WTC11 (cell line): ENCODE data around the gene TMED9. TPM values are rescaled to one million over a fixed set of nuclear protein-coding genes. Genes with fewer than 3 reads are reported as not detected.

Experiments
- ATAC-seq: fragments of 200-7000 bp; cut with Tn5 transposase; 2 replicates; pipeline ENCODE4 v1.10.0; 2021; ENCODE audit warnings: mild to moderate bottlenecking, moderate library complexity
- CTCF ChIA-PET: fragments of 300-600 bp; sonication (Branson Sonifier 250); formaldehyde crosslinking; loops from one replicate; lab custom pipeline; 2021; ENCODE audit warnings: antibody characterized with exemption; lab: Charles Lee
- POLR2A ChIA-PET: fragments of 350-600 bp; sonication (Branson Sonifier 250); formaldehyde crosslinking; loops from one replicate; lab custom pipeline; 2021; ENCODE audit warnings: antibody characterized with exemption; lab: Charles Lee
- DNase-seq: peaks from one replicate; pipeline ENCODE4 v3.0.0; 2021; ENCODE audit warnings: low spot score
- H3K27ac Mint-ChIP-seq: 2 replicates; pipeline ENCODE4 v1.8.0; 2021; ENCODE audit warnings: mixed read lengths
- H3K27me3 Mint-ChIP-seq: 2 replicates; pipeline ENCODE4 v1.8.0; 2021; ENCODE audit warnings: low read depth, mild to moderate bottlenecking, moderate library complexity, mixed read lengths
- H3K36me3 Mint-ChIP-seq: 2 replicates; pipeline ENCODE4 v1.8.0; 2021; ENCODE audit warnings: mixed read lengths
- H3K4me1 Mint-ChIP-seq: 2 replicates; pipeline ENCODE4 v1.8.0; 2022; ENCODE audit warnings: mixed read lengths
- H3K4me3 Mint-ChIP-seq: 2 replicates; pipeline ENCODE4 v1.8.0; 2021; ENCODE audit warnings: mild to moderate bottlenecking, moderate library complexity, mixed read lengths
- H3K9me3 Mint-ChIP-seq: 2 replicates; pipeline ENCODE4 v1.8.0; 2021; ENCODE audit warnings: mixed read lengths
- AFF4 ChIP-seq: sonication (generic); formaldehyde crosslinking; IDR thresholded peaks from 2 replicates; pipeline ENCODE4 v1.8.1; 2023; ENCODE audit warnings: mild to moderate bottlenecking, missing genetic modification reagents, borderline replicate concordance
- CBFB ChIP-seq: sonication (generic); formaldehyde crosslinking; IDR thresholded peaks from 2 replicates; pipeline ENCODE4 v1.8.1; 2022; ENCODE audit warnings: mild to moderate bottlenecking, low read depth, missing genetic modification reagents
- CTCF ChIP-seq: fragments of 200-600 bp; IDR thresholded peaks from 2 replicates; pipeline ENCODE4 v1.8.0; 2022; ENCODE audit warnings: antibody characterized with exemption
- ELF4 ChIP-seq: sonication (generic); formaldehyde crosslinking; IDR thresholded peaks from 2 replicates; pipeline ENCODE4 v1.8.1; 2022; ENCODE audit warnings: low read depth, mild to moderate bottlenecking, moderate library complexity, missing genetic modification reagents
- ESRRA ChIP-seq: sonication (generic); formaldehyde crosslinking; IDR thresholded peaks from 2 replicates; pipeline ENCODE4 v1.8.1; 2022; ENCODE audit warnings: mild to moderate bottlenecking, missing genetic modification reagents, borderline replicate concordance
- ETV6 ChIP-seq: sonication (generic); formaldehyde crosslinking; IDR thresholded peaks from 2 replicates; pipeline ENCODE4 v1.8.1; 2022; ENCODE audit warnings: mild to moderate bottlenecking, missing genetic modification reagents
- HMGA2 ChIP-seq: fragments of 250-450 bp; sonication (Bioruptor Pico); IDR thresholded peaks from 2 replicates; pipeline ENCODE4 v1.4.0; 2021; ENCODE audit warnings: mild to moderate bottlenecking, moderate library complexity
- JUN ChIP-seq: sonication (generic); formaldehyde crosslinking; IDR thresholded peaks from 2 replicates; pipeline ENCODE4 v1.8.0; 2023; ENCODE audit warnings: mild to moderate bottlenecking, missing genetic modification reagents
- MLX ChIP-seq: sonication (generic); formaldehyde crosslinking; IDR thresholded peaks from 2 replicates; pipeline ENCODE4 v1.8.1; 2023; ENCODE audit warnings: mild to moderate bottlenecking, missing genetic modification reagents, moderate library complexity
- MXD4 ChIP-seq: fragments of 250-450 bp; sonication (Bioruptor Pico); IDR thresholded peaks from 2 replicates; pipeline ENCODE4 v1.8.0; 2021; ENCODE audit warnings: mild to moderate bottlenecking, moderate library complexity, borderline replicate concordance
- MYBL2 ChIP-seq: sonication (generic); formaldehyde crosslinking; IDR thresholded peaks from 2 replicates; pipeline ENCODE4 v1.8.1; 2023; ENCODE audit warnings: mild to moderate bottlenecking, moderate library complexity, missing genetic modification reagents
- NR1H2 ChIP-seq: sonication (generic); formaldehyde crosslinking; IDR thresholded peaks from 2 replicates; pipeline ENCODE4 v1.9.0; 2021; ENCODE audit warnings: mild to moderate bottlenecking, moderate library complexity, missing genetic modification reagents
- PRRX2 ChIP-seq: fragments of 250-450 bp; sonication (Bioruptor Pico); IDR thresholded peaks from 2 replicates; pipeline ENCODE4 v1.8.0; 2021; ENCODE audit warnings: mild to moderate bottlenecking
- SMAD4 ChIP-seq: sonication (generic); formaldehyde crosslinking; IDR thresholded peaks from 2 replicates; pipeline ENCODE4 v1.8.0; 2022; ENCODE audit warnings: mild to moderate bottlenecking, missing genetic modification reagents
- SOX15 ChIP-seq: fragments of 250-450 bp; sonication (Bioruptor Pico); IDR thresholded peaks from 2 replicates; pipeline ENCODE4 v1.9.0; 2021; ENCODE audit warnings: mild to moderate bottlenecking
- SP1 ChIP-seq: sonication (generic); formaldehyde crosslinking; conservative IDR thresholded peaks from 2 replicates; pipeline ENCODE4 v1.8.1; 2022; ENCODE audit warnings: missing genetic modification reagents
- TP53 ChIP-seq: sonication (generic); formaldehyde crosslinking; IDR thresholded peaks from 2 replicates; pipeline ENCODE4 v1.8.1; 2023; ENCODE audit warnings: mild to moderate bottlenecking, missing genetic modification reagents
- ZBTB43 ChIP-seq: sonication (generic); formaldehyde crosslinking; IDR thresholded peaks from 2 replicates; pipeline ENCODE4 v1.8.1; 2023; ENCODE audit warnings: mild to moderate bottlenecking, missing genetic modification reagents
- ZNF317 ChIP-seq: sonication (generic); formaldehyde crosslinking; IDR thresholded peaks from 2 replicates; pipeline ENCODE4 v1.8.1; 2023; ENCODE audit warnings: low read depth, mild to moderate bottlenecking, moderate library complexity, missing genetic modification reagents, borderline replicate concordance
- ZNF416 ChIP-seq: fragments of 250-450 bp; sonication (Bioruptor Pico); IDR thresholded peaks from 2 replicates; pipeline ENCODE4 v1.9.0; 2021; ENCODE audit warnings: mild to moderate bottlenecking, inconsistent platforms
- ZNF423 ChIP-seq: fragments of 250-450 bp; sonication (Bioruptor Pico); IDR thresholded peaks from 2 replicates; pipeline ENCODE4 v2.1.2; 2022; ENCODE audit warnings: mild to moderate bottlenecking, moderate library complexity
- total RNA-seq: library from RNA; stranded (reverse); gene quantifications from 3 replicates; pipeline ENCODE4 v1.2.3, GENCODE V29; 2021
- TF ChIP-seq, protein P1 (sequence below): fragments of 250-450 bp; sonication (Bioruptor Pico); IDR thresholded peaks from 2 replicates; pipeline ENCODE4 v1.9.0; 2021; ENCODE audit warnings: mild to moderate bottlenecking, borderline replicate concordance

TMED9 gene
- total RNA-seq, 1 experiment from 2014 or later: 164 TPM

DNA sequence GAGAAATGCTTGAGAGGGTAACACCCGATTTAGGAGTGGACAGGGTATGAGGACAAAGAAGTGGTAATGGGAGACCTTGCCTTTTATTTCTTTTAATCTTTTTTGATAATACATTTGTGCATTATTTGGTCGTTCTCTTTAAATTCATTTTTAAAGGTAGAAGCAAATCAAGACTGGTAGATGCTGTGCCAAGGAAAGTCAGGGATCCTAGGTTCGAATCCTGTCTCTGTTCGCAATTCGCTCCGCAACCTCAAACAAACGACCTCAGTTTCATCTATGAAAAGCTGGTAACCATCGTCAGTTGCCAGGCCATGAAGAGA, 353 bp upstream of the TMED9 start:
- peaks cover 31% of the 10 kb centered on the region for H3K36me3 Mint-ChIP-seq
- H3K4me3 Mint-ChIP-seq: peak overlapping the region; percentile 100
- TF ChIP-seq CBFB (CRISPR knock-in tag): no peak
- TF ChIP-seq AFF4 (CRISPR knock-in tag): no peak
- no peak for TF ChIP-seq MYBL2 (CRISPR knock-in tag)
- no peak for TF ChIP-seq HMGA2 (CRISPR knock-in tag)
- TF ChIP-seq ESRRA (CRISPR knock-in tag): no peak
- TF ChIP-seq CTCF: no peak
- no peak for TF ChIP-seq ZNF423 (CRISPR knock-in tag)
- no peak for TF ChIP-seq SMAD4
- no peak for TF ChIP-seq TP53 (CRISPR knock-in tag)
- TF ChIP-seq, all 79 proteins: peak for 0
- no peak for DNase-seq
- Mint-ChIP-seq H3K9me3 (no peaks in the 10 kb centered on the region), H3K4me1 (peaks cover 6% of the 10 kb centered on the region), H3K27me3 (peaks cover 30% of the 10 kb centered on the region), H3K27ac (no peak overlapping the region)
- ChIA-PET CTCF (interaction anchor here (0.8 to 3.0 kb wide), 7 partner anchors 15 to 91 kb away, joined by 3 to 38 read pairs (median 3); no protein-coding TSS in a partner anchor), POLR2A (interaction anchor here (1.2 kb wide), 1 partner anchor 16 kb away, joined by 3 read pairs; no protein-coding TSS in a partner anchor)
- ATAC-seq: no peak

- ATAC-seq (no peak), DNase-seq (no peak)
- Mint-ChIP-seq H3K27me3 (peaks cover 29% of the 10 kb centered on the region), H3K4me3 (peak overlapping the region; percentile 100), H3K27ac (no peak overlapping the region), H3K4me1 (peaks cover 6% of the 10 kb centered on the region), H3K9me3 (no peaks in the 10 kb centered on the region), H3K36me3 (peaks cover 31% of the 10 kb centered on the region)
- ChIA-PET CTCF (interaction anchor here (1.2 to 3.0 kb wide), 5 partner anchors 15 to 92 kb away, joined by 3 to 38 read pairs (median 7); no protein-coding TSS in a partner anchor), POLR2A (interaction anchor here (1.2 kb wide), 1 partner anchor 15 kb away, joined by 3 read pairs; no protein-coding TSS in a partner anchor)
- TF ChIP-seq SOX15 (CRISPR knock-in tag) (no peak), MXD4 (CRISPR knock-in tag) (no peak), ELF4 (CRISPR knock-in tag) (no peak), ZNF416 (CRISPR knock-in tag) (no peak), ZNF317 (CRISPR knock-in tag) (no peak), ETV6 (CRISPR knock-in tag) (no peak), MLX (CRISPR knock-in tag) (no peak), SP1 (CRISPR knock-in tag) (no peak), ZBTB43 (CRISPR knock-in tag) (no peak), JUN (CRISPR knock-in tag) (no peak), NR1H2 (CRISPR knock-in tag) (no peak), PRRX2 (CRISPR knock-in tag) (no peak)
- TF ChIP-seq, protein P1, sequence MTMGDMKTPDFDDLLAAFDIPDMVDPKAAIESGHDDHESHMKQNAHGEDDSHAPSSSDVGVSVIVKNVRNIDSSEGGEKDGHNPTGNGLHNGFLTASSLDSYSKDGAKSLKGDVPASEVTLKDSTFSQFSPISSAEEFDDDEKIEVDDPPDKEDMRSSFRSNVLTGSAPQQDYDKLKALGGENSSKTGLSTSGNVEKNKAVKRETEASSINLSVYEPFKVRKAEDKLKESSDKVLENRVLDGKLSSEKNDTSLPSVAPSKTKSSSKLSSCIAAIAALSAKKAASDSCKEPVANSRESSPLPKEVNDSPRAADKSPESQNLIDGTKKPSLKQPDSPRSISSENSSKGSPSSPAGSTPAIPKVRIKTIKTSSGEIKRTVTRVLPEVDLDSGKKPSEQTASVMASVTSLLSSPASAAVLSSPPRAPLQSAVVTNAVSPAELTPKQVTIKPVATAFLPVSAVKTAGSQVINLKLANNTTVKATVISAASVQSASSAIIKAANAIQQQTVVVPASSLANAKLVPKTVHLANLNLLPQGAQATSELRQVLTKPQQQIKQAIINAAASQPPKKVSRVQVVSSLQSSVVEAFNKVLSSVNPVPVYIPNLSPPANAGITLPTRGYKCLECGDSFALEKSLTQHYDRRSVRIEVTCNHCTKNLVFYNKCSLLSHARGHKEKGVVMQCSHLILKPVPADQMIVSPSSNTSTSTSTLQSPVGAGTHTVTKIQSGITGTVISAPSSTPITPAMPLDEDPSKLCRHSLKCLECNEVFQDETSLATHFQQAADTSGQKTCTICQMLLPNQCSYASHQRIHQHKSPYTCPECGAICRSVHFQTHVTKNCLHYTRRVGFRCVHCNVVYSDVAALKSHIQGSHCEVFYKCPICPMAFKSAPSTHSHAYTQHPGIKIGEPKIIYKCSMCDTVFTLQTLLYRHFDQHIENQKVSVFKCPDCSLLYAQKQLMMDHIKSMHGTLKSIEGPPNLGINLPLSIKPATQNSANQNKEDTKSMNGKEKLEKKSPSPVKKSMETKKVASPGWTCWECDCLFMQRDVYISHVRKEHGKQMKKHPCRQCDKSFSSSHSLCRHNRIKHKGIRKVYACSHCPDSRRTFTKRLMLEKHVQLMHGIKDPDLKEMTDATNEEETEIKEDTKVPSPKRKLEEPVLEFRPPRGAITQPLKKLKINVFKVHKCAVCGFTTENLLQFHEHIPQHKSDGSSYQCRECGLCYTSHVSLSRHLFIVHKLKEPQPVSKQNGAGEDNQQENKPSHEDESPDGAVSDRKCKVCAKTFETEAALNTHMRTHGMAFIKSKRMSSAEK: no peak
Measured at GRCh38 chr5:177592905-177593304, 902 bp downstream of the TMED9 start.
